Lung microvascular endothelial cell (primary cell): ENCODE measurements around the gene BMP6. TPM values are rescaled to one million over a fixed set of nuclear protein-coding genes. Genes with fewer than 3 reads are reported as not detected.
A peak's percentile ranks its signal among the peaks of the same experiment; 100 is the strongest.

Source experiments
- DNase-seq, 2 donors: peaks; one replicate each; pipeline versions ENCODE4 v3.0.0 to v3.0.0-alpha.2; 2010; ENCODE audit warnings: low read depth in 2 of 2
- total RNA-seq: library from RNA; depleted of rRNA; stranded (reverse); fragments of >200 nt; gene quantifications from 2 replicates; pipeline ENCODE4 v1.2.1, GENCODE V29; 2014

Gene BMP6
- total RNA-seq: 90.2 and 246 TPM in 2 replicates

GRCh38 chr6:7725849-7726415 is at the start of gene BMP6:
TSS of gene BMP6 (plus strand) at chr6:7726099. CDS start at chr6:7726956, 857 bp downstream.
- DNase-seq: peak; percentile 94 to 95

GRCh38 chr6:7677229-7677628 is 48.7 kb upstream of the BMP6 start:
- DNase-seq: no peak

- no peak for DNase-seq
Observed at GRCh38 chr6:7680393-7681075, 45.4 kb upstream of the BMP6 start.

GRCh38 chr6:7681449-7681848 is 44.5 kb upstream of the BMP6 start:
- DNase-seq: no peak

- DNase-seq: no peak
Observed at GRCh38 chr6:7684076-7684475, 41.8 kb upstream of the BMP6 start.

GRCh38 chr6:7684843-7685242 is 41.1 kb upstream of the BMP6 start:
- no peak for DNase-seq

- DNase-seq: no peak
Observed at GRCh38 chr6:7685276-7685675, 40.6 kb upstream of the BMP6 start.

- no peak for DNase-seq
Observed at GRCh38 chr6:7687145-7688111, 38.5 kb upstream of the BMP6 start.

GRCh38 chr6:7691021-7691420 is 34.9 kb upstream of the BMP6 start:
- no peak for DNase-seq

- DNase-seq: peak in 1 of 2 donors; percentile 69
Observed at GRCh38 chr6:7691675-7692452, 34.0 kb upstream of the BMP6 start.

- DNase-seq: peak in 1 of 2 donors; percentile 53
Observed at GRCh38 chr6:7692453-7692784, 33.5 kb upstream of the BMP6 start.

GRCh38 chr6:7693827-7694226 is 32.1 kb upstream of the BMP6 start:
- DNase-seq: no peak

- DNase-seq: no peak
Observed at GRCh38 chr6:7696061-7696460, 29.8 kb upstream of the BMP6 start.

GRCh38 chr6:7697432-7697819 is 28.5 kb upstream of the BMP6 start:
- DNase-seq: peak in 1 of 2 donors; percentile 44

- DNase-seq: peak; percentile 81 to 87
Observed at GRCh38 chr6:7697820-7698623, 27.9 kb upstream of the BMP6 start.

- no peak for DNase-seq
Observed at GRCh38 chr6:7701212-7701834, 24.6 kb upstream of the BMP6 start.

GRCh38 chr6:7703148-7703680 is 22.7 kb upstream of the BMP6 start:
- DNase-seq: peak in 1 of 2 donors; percentile 46

- DNase-seq: no peak
Observed at GRCh38 chr6:7705483-7705882, 20.4 kb upstream of the BMP6 start.

- DNase-seq: no peak
Observed at GRCh38 chr6:7706269-7706668, 19.6 kb upstream of the BMP6 start.

- peak in 1 of 2 donors; percentile 11 for DNase-seq
Observed at GRCh38 chr6:7707787-7708186, 18.1 kb upstream of the BMP6 start.
